HG02973 (cell line): Measurements from ENCODE around the gene TBC1D7.
"Not testable (repeated sequence)": the region's sequence is repeated elsewhere in the genome, so short reads cannot be mapped to it uniquely, and the experiment has no call there.

Experiments used
- ATAC-seq: cut with Tn5 transposase; IDR thresholded peaks from one replicate; pipeline ENCODE4 v1.9.1; 2021; ENCODE audit warnings: moderate library complexity; ENCODE audit not compliant: unreplicated experiment

Gene TBC1D7

GRCh38 chr6:13326031-13326586, 2.2 kb downstream of the TBC1D7 start:
- not testable (repeated sequence) for ATAC-seq

- no peak for ATAC-seq
Observed at GRCh38 chr6:13319891-13320564, 8.3 kb downstream of the TBC1D7 start.

GRCh38 chr6:13318821-13319220, 9.5 kb downstream of the TBC1D7 start:
- no peak for ATAC-seq

GRCh38 chr6:13315896-13316295, 12.4 kb downstream of the TBC1D7 start:
- no peak for ATAC-seq

GRCh38 chr6:13314806-13315205, 13.5 kb downstream of the TBC1D7 start:
- no peak for ATAC-seq

GRCh38 chr6:13311155-13311554, 17.2 kb downstream of the TBC1D7 start:
- ATAC-seq = no peak

GRCh38 chr6:13308332-13308731, 20.0 kb downstream of the TBC1D7 start:
- no peak for ATAC-seq

GRCh38 chr6:13307508-13307995, 20.8 kb downstream of the TBC1D7 start:
- ATAC-seq = no peak

- no peak for ATAC-seq
Observed at GRCh38 chr6:13305791-13306190, 22.5 kb downstream of the TBC1D7 start.

GRCh38 chr6:13305288-13305687, 23.0 kb downstream of the TBC1D7 start:
- ATAC-seq = no peak

GRCh38 chr6:13304580-13305260, 23.6 kb downstream of the TBC1D7 start:
- ATAC-seq = no peak

GRCh38 chr6:13304101-13304500, 24.2 kb downstream of the TBC1D7 start:
- no peak for ATAC-seq

- peak; percentile 59 for ATAC-seq
Observed at GRCh38 chr6:13303668-13304017, 24.7 kb downstream of the TBC1D7 start.

GRCh38 chr6:13302751-13303667, 25.3 kb downstream of the TBC1D7 start:
- peak; percentile 74 for ATAC-seq

- ATAC-seq = no peak
Observed at GRCh38 chr6:13302291-13302690, 26.0 kb downstream of the TBC1D7 start.

- ATAC-seq = no peak
Observed at GRCh38 chr6:13300643-13301590, 27.4 kb downstream of the TBC1D7 start.

GRCh38 chr6:13299918-13300317, 28.4 kb downstream of the TBC1D7 start:
- no peak for ATAC-seq

- no peak for ATAC-seq
Observed at GRCh38 chr6:13299403-13299821, 28.9 kb downstream of the TBC1D7 start.

GRCh38 chr6:13298446-13298845, 29.9 kb downstream of the TBC1D7 start:
- ATAC-seq = no peak

- ATAC-seq = no peak
Observed at GRCh38 chr6:13297391-13297790, 30.9 kb downstream of the TBC1D7 start.
